Uterus (tissue), 4 donors: ENCODE data around the gene LDHAL6B. TPM values are rescaled to one million over a fixed set of nuclear protein-coding genes. Genes with fewer than 3 reads are reported as not detected.
A peak's percentile ranks its signal among the peaks of the same experiment; 100 is the strongest.

ENCODE experiments used
- DNase-seq, 2 donors: peaks; one replicate each; pipeline ENCODE4 v3.0.0-alpha.2; 2019 to 2020
- H3K27ac ChIP-seq, 2 donors: fragments of 200-600 bp; sonication (generic); 1 replicate in 1 of 2; 2 replicates in 1 of 2; pipeline ENCODE4 v1.5.1; 2016 to 2018
- H3K27me3 ChIP-seq, 2 donors: fragments of 200-600 bp; sonication (generic); one replicate each; pipeline ENCODE4 v1.5.1; 2018 to 2019; ENCODE audit warnings: control low read depth in 1 of 2
- H3K36me3 ChIP-seq, 2 donors: fragments of 200-600 bp; sonication (generic); one replicate each; pipeline ENCODE4 v1.5.1; 2019; ENCODE audit warnings: control low read depth in 1 of 2
- H3K4me1 ChIP-seq, 2 donors: fragments of 200-600 bp; sonication (generic); one replicate each; pipeline ENCODE4 v1.5.1; 2018 to 2019; ENCODE audit warnings: control low read depth in 1 of 2
- H3K4me3 ChIP-seq, 2 donors: fragments of 200-600 bp; sonication (generic); 1 replicate in 1 of 2; 2 replicates in 1 of 2; pipeline ENCODE4 v1.5.1; 2018 to 2019; ENCODE audit warnings: mild to moderate bottlenecking in 1 of 2
- H3K9me3 ChIP-seq, 2 donors: fragments of 200-600 bp; sonication (generic); one replicate each; pipeline ENCODE4 v1.5.1; 2019; ENCODE audit warnings: control low read depth in 1 of 2
- CTCF ChIP-seq, 4 experiments: fragments of 200-600 bp in 2 of 4; fragments of 450-650 bp in 2 of 4; sonication (generic) in 2 of 4; IDR thresholded peaks; one replicate each; pipeline ENCODE4 v1.5.1; 2016 to 2019; ENCODE audit warnings: antibody characterized with exemption in 4 of 4, mild to moderate bottlenecking in 2 of 4, moderate library complexity in 1 of 4
- POLR2A ChIP-seq, 2 donors: fragments of 450-650 bp; IDR thresholded peaks; one replicate each; pipeline ENCODE4 v1.6.1; 2016; ENCODE audit warnings: antibody characterized with exemption in 2 of 2, mild to moderate bottlenecking in 1 of 2, moderate library complexity in 1 of 2
- intact Hi-C: fragments of 100-400 bp; cut with DNase I; formaldehyde crosslinking; loops from one replicate; pipeline ENCODE4 v1.15.1; 2023; ENCODE audit warnings: low total_unique reads
- total RNA-seq, 4 donors: library from RNA; depleted of rRNA in 3 of 4; stranded (reverse); fragments of >200 nt in 3 of 4; gene quantifications; one replicate each; pipeline versions ENCODE4 v1.1.0 to v1.2.4, GENCODE V29; 2014 to 2023
- donor health status: DM: yes; HTN: yes; CAD: no.

Gene LDHAL6B
- total RNA-seq, 4 donors from 2014 or later: not detected

GRCh38 chr15:59177317-59177660, 29.4 kb upstream of the LDHAL6B start:
- intact Hi-C loops: no loop called here
- DNase-seq: no peak
- Histone ChIP-seq H3K36me3 (no peaks in the 10 kb centered on the region), H3K4me3 (no peak overlapping the region), H3K9me3 (peaks cover 0 to 7% of the 10 kb centered on the region in 2 donors), H3K27ac (peak overlapping the region in 1 of 2 donors; percentile 17), H3K27me3 (no peaks in the 10 kb centered on the region), H3K4me1 (peaks cover 0 to 3% of the 10 kb centered on the region in 2 donors)
- TF ChIP-seq POLR2A (IDR thresholded peaks at IDR 0.05) (no peak), CTCF (IDR thresholded peaks at IDR 0.05) (no peak)

GRCh38 chr15:59178151-59178695, 28.4 kb upstream of the LDHAL6B start:
- intact Hi-C loops: no loop called here
- H3K9me3 ChIP-seq: peaks cover 0 to 7% of the 10 kb centered on the region in 2 donors
- no peak overlapping the region for H3K4me3 ChIP-seq
- H3K27ac ChIP-seq: no peak overlapping the region
- H3K36me3 ChIP-seq: no peaks in the 10 kb centered on the region
- DNase-seq: no peak
- H3K27me3 ChIP-seq: no peaks in the 10 kb centered on the region
- TF ChIP-seq POLR2A (IDR thresholded peaks at IDR 0.05): no peak
- TF ChIP-seq CTCF (IDR thresholded peaks at IDR 0.05): no peak
- peaks cover 0 to 3% of the 10 kb centered on the region in 2 donors for H3K4me1 ChIP-seq

GRCh38 chr15:59179717-59180116, 26.9 kb upstream of the LDHAL6B start:
- Histone ChIP-seq H3K27ac (no peak overlapping the region), H3K36me3 (no peaks in the 10 kb centered on the region), H3K27me3 (no peaks in the 10 kb centered on the region), H3K4me3 (no peak overlapping the region), H3K9me3 (peaks cover 0 to 7% of the 10 kb centered on the region in 2 donors), H3K4me1 (peaks cover 0 to 3% of the 10 kb centered on the region in 2 donors)
- DNase-seq: no peak
- TF ChIP-seq CTCF (IDR thresholded peaks at IDR 0.05) (no peak), POLR2A (IDR thresholded peaks at IDR 0.05) (no peak)
- intact Hi-C loops: no loop called here

- no peaks in the 10 kb centered on the region for H3K36me3 ChIP-seq
Observed at GRCh38 chr15:59180945-59181600, 25.6 kb upstream of the LDHAL6B start.

More at GRCh38 chr15:59180945-59181600, 25.6 kb upstream of the LDHAL6B start:
- H3K27ac ChIP-seq: no peak overlapping the region
- H3K9me3 ChIP-seq: peaks cover 0 to 7% of the 10 kb centered on the region in 2 donors
- H3K4me3 ChIP-seq: no peak overlapping the region
- intact Hi-C loops: no loop called here
- no peaks in the 10 kb centered on the region for H3K4me1 ChIP-seq
- no peaks in the 10 kb centered on the region for H3K27me3 ChIP-seq
- no peak for TF ChIP-seq POLR2A (IDR thresholded peaks at IDR 0.05)
- no peak for TF ChIP-seq CTCF (IDR thresholded peaks at IDR 0.05)
- no peak for DNase-seq
